ENCODE measurements around the gene KRTAP13-2.

Gene KRTAP13-2

GRCh38 chr21:30336596-30336995 is 35.5 kb downstream of the KRTAP13-2 start:
- DNase-seq: no peak
- no peak for TF ChIP-seq CTCF (IDR thresholded peaks at IDR 0.05; ENCODE audit: low read depth, low read length)
- H3K4me3 ChIP-seq (ENCODE audit: low read depth, low read length): no peak overlapping the region

GRCh38 chr21:30333736-30334135 is 38.3 kb downstream of the KRTAP13-2 start:
- Histone ChIP-seq H3K4me3 (ENCODE audit: low read depth, low read length) (no peak overlapping the region), H3K27me3 (ENCODE audit: insufficient read depth, low read depth, severe bottlenecking) (peaks cover 86% of the 10 kb centered on the region), H3K36me3 (no peaks in the 10 kb centered on the region), H3K9me3 (ENCODE audit: severe bottlenecking) (no peaks in the 10 kb centered on the region), H3K27ac (no peak overlapping the region)
- DNase-seq: no peak
- TF ChIP-seq CTCF (IDR thresholded peaks at IDR 0.05; ENCODE audit: low read depth, low read length): no peak

More at GRCh38 chr21:30336596-30336995, 35.5 kb downstream of the KRTAP13-2 start:
- H3K27me3 ChIP-seq (ENCODE audit: insufficient read depth, low read depth, severe bottlenecking): peaks cover 73% of the 10 kb centered on the region
- H3K9me3 ChIP-seq (ENCODE audit: severe bottlenecking): no peaks in the 10 kb centered on the region
- H3K36me3 ChIP-seq: no peaks in the 10 kb centered on the region
- H3K27ac ChIP-seq: no peak overlapping the region

- TF ChIP-seq CTCF (IDR thresholded peaks at IDR 0.05; ENCODE audit: low read depth, low read length): no peak
- no peaks in the 10 kb centered on the region for H3K9me3 ChIP-seq (ENCODE audit: severe bottlenecking)
- no peak for DNase-seq
- H3K36me3 ChIP-seq: no peaks in the 10 kb centered on the region
- peaks cover 85% of the 10 kb centered on the region for H3K27me3 ChIP-seq (ENCODE audit: insufficient read depth, low read depth, severe bottlenecking)
- no peak overlapping the region for H3K27ac ChIP-seq
- no peak overlapping the region for H3K4me3 ChIP-seq (ENCODE audit: low read depth, low read length)
Measured at GRCh38 chr21:30332681-30333080, 39.4 kb downstream of the KRTAP13-2 start.

GRCh38 chr21:30329203-30329875 is 42.7 kb downstream of the KRTAP13-2 start:
- H3K27ac ChIP-seq: no peak overlapping the region
- H3K36me3 ChIP-seq: no peaks in the 10 kb centered on the region
- no peak for TF ChIP-seq CTCF (IDR thresholded peaks at IDR 0.05; ENCODE audit: low read depth, low read length)
- H3K27me3 ChIP-seq (ENCODE audit: insufficient read depth, low read depth, severe bottlenecking): peaks cover 68% of the 10 kb centered on the region
- H3K9me3 ChIP-seq (ENCODE audit: severe bottlenecking): peaks cover 9% of the 10 kb centered on the region
- DNase-seq: no peak
- H3K4me3 ChIP-seq (ENCODE audit: low read depth, low read length): no peak overlapping the region

GRCh38 chr21:30326390-30326789 is 45.7 kb downstream of the KRTAP13-2 start:
- TF ChIP-seq CTCF (IDR thresholded peaks at IDR 0.05; ENCODE audit: low read depth, low read length): no peak
- Histone ChIP-seq H3K4me3 (ENCODE audit: low read depth, low read length) (no peak overlapping the region), H3K27ac (no peak overlapping the region), H3K9me3 (ENCODE audit: severe bottlenecking) (peaks cover 9% of the 10 kb centered on the region), H3K36me3 (no peaks in the 10 kb centered on the region), H3K27me3 (ENCODE audit: insufficient read depth, low read depth, severe bottlenecking) (peaks cover 58% of the 10 kb centered on the region)
- no peak for DNase-seq
